C4-2B (cell line): ENCODE measurements around the gene SEC16A.

Source experiments
- H3K27ac ChIP-seq: fragments of 450-650 bp; 2 replicates; pipeline ENCODE4 v1.5.1; 2017
- ZFX ChIP-seq: fragments of 450-650 bp; IDR thresholded peaks from 2 replicates; pipeline ENCODE4 v1.6.1; 2017
- TF ChIP-seq, protein P1 (sequence below): fragments of 450-650 bp; conservative IDR thresholded peaks from 2 replicates; pipeline ENCODE4 v1.5.1; 2017; ENCODE audit warnings: mild to moderate bottlenecking

SEC16A gene

GRCh38 chr9:136437839-136438547 is 44.8 kb downstream of the SEC16A start:
- TF ChIP-seq, protein P1, sequence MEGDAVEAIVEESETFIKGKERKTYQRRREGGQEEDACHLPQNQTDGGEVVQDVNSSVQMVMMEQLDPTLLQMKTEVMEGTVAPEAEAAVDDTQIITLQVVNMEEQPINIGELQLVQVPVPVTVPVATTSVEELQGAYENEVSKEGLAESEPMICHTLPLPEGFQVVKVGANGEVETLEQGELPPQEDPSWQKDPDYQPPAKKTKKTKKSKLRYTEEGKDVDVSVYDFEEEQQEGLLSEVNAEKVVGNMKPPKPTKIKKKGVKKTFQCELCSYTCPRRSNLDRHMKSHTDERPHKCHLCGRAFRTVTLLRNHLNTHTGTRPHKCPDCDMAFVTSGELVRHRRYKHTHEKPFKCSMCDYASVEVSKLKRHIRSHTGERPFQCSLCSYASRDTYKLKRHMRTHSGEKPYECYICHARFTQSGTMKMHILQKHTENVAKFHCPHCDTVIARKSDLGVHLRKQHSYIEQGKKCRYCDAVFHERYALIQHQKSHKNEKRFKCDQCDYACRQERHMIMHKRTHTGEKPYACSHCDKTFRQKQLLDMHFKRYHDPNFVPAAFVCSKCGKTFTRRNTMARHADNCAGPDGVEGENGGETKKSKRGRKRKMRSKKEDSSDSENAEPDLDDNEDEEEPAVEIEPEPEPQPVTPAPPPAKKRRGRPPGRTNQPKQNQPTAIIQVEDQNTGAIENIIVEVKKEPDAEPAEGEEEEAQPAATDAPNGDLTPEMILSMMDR, result no peak
- TF ChIP-seq ZFX, result no peak

DNA sequence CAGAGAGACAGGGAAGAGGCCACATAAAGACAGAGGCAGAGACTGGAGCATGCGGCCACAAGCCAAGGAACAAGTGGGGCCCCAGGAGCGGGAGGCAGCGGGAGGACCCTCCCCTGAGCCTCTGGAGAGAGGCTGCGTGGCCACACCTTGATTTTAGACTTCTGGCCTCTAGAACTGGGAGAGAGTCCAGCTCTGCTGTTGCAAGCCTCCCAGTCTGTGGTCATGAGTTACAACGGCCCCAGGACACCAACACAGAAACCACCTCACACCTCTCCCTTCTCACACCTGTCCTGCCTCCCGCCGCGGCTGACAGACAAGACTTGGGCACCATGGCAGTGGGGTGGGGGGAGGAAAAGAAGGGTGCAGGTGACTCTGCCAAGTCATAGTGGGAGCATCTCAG is 45.4 kb downstream of the SEC16A start:
- no peak overlapping the region for H3K27ac ChIP-seq
- TF ChIP-seq, protein P1, result no peak

More at GRCh38 chr9:136437839-136438547, 44.8 kb downstream of the SEC16A start:
- no peak overlapping the region for H3K27ac ChIP-seq

DNA sequence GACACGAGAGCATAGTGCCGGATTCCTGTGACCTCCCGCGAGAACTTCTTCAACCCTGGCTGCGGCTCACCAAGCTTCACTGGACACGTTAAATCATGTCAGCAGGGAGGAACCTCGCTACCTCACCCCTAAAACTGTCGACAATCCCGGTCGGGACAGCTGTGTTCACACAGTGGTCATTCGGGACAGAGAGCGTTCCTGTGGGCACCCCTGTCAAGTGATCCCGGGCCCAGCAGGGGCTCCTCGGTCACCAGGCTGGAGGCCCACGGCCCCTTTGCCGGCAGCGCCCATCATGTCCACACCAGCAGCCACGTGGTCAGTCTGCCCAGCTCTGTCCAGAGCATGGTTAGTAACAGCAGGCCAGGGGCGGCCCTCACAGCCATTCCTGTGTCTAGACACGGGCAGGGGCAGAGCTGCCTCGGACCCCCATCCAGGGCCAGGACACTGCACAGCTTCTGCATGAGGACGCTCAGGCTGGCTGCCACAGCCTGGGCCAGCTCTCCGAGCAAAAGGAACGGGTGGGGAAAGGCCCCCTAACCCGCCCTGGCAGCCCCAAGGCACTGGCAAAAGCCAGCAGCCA is 46.7 kb downstream of the SEC16A start:
- no peak for TF ChIP-seq ZFX
- TF ChIP-seq, protein P1, result no peak
- H3K27ac ChIP-seq, result no peak overlapping the region

- TF ChIP-seq ZFX, result no peak
- TF ChIP-seq, protein P1, result no peak
- H3K27ac ChIP-seq, result no peak overlapping the region
Measured at GRCh38 chr9:136434580-136435169, 48.2 kb downstream of the SEC16A start.

DNA sequence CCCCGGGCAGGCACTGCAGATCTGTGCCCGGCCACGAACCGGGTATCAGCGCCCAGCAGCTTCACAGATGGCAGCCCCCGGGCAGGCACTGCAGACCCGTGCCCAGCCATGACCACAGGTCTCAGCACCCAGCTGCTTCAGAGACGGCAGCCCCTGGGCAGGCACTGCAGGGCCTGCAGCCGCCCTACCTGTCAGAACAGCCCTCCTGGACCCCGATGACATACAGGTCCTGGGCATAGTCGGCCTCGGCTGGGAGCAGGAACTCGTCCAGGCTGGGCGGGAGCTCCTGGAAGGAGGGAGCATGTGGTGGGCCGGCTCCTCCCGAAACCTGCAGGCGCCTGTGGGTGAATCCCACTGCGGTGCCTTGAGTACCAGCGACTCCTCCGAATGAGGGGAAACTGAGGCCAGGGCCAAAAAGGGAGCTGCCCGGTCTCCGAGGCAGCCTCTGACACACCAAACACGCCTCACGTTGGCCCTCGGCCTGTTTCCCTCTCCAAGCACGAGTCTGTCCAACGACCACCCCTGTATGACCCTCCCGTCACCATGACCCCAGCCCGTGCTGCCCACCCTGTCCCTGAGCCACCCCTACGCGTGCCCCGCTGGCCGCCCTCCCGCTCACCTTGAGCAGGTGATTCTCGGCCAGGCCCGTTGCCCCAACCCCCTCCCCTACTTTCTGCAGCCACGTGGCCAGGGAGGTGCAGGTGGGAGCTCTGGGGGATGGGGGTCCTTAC is 48.8 kb downstream of the SEC16A start:
- TF ChIP-seq, protein P1, result no peak
- TF ChIP-seq ZFX, result no peak

DNA sequence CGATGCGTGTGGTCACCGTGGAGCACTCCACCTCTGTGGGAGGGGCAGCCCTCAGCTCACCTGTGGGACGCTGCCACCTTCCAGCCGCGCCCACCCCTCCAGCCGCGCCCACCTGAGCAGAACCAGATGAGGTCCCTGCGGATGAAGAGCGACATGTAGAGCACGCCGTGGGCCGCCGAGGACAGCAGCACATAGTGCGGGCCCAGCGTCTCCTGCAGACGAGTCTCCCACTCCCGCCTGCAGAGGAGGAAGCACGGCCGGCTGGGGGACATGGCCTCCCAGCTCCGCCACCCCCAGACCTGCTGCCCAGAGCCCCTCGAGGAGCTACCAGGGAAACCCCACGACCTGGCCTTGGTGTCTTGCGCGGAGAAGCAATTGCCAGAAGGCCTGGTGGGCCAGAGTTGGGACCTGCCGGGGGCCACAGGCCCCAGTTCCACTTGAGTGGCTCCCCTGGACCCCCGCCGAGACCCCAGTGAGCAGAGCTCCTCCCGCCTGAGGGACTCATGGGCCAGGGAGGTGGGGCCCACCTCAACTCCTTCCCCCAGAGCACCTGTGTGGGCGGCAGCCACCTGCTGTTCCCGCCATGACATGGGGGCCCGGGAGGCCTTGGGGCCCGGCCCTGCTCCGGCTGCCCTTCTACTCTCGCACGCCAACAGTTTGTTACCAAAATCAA is 49.7 kb downstream of the SEC16A start:
- H3K27ac ChIP-seq, result no peak overlapping the region
- no peak for TF ChIP-seq ZFX
- TF ChIP-seq, protein P1, result no peak

More for the DNA sequence above, 48.8 kb downstream of the SEC16A start:
- no peak overlapping the region for H3K27ac ChIP-seq
